HEK293T (cell line): ENCODE data around the gene HIGD1B.

ENCODE experiments used
- ARNT ChIP-seq: fragments of 450-650 bp; IDR thresholded peaks from 2 replicates; pipeline ENCODE4 v1.6.1; 2017; ENCODE audit warnings: mild to moderate bottlenecking
- BHLHE40 ChIP-seq: fragments of 450-650 bp; IDR thresholded peaks from 2 replicates; pipeline ENCODE4 v1.6.1; 2016; ENCODE audit warnings: mild to moderate bottlenecking, moderate library complexity, borderline replicate concordance
- ELF4 ChIP-seq: fragments of 450-650 bp; IDR thresholded peaks from 2 replicates; pipeline ENCODE4 v1.6.1; 2017; ENCODE audit warnings: antibody characterized with exemption
- FOXA1 ChIP-seq: fragments of 450-650 bp; IDR thresholded peaks from 2 replicates; pipeline ENCODE4 v1.6.1; 2016; ENCODE audit warnings: mild to moderate bottlenecking
- FOXK2 ChIP-seq: fragments of 450-650 bp; IDR thresholded peaks from 2 replicates; pipeline ENCODE4 v1.6.1; 2016; ENCODE audit warnings: mild to moderate bottlenecking
- HDGF ChIP-seq: fragments of 450-650 bp; IDR thresholded peaks from 2 replicates; pipeline ENCODE4 v1.6.1; 2017; ENCODE audit warnings: antibody characterized with exemption, borderline replicate concordance
- L3MBTL2 ChIP-seq: fragments of 450-650 bp; conservative IDR thresholded peaks from 2 replicates; pipeline ENCODE4 v1.6.1; 2016; ENCODE audit warnings: mild to moderate bottlenecking
- LEF1 ChIP-seq: fragments of 450-650 bp; IDR thresholded peaks from 2 replicates; pipeline ENCODE4 v1.6.1; 2017; ENCODE audit warnings: mild to moderate bottlenecking, borderline replicate concordance
- NFRKB ChIP-seq: fragments of 450-650 bp; IDR thresholded peaks from 2 replicates; pipeline ENCODE4 v1.6.1; 2016; ENCODE audit warnings: mild to moderate bottlenecking, moderate library complexity
- SP1 ChIP-seq: fragments of 450-650 bp; IDR thresholded peaks from 2 replicates; pipeline ENCODE4 v1.6.1; 2017
- SUZ12 ChIP-seq: fragments of 450-650 bp; IDR thresholded peaks from 2 replicates; pipeline ENCODE4 v1.6.1; 2016; ENCODE audit warnings: mild to moderate bottlenecking
- TARDBP ChIP-seq: fragments of 450-650 bp; IDR thresholded peaks from 2 replicates; pipeline ENCODE4 v1.6.1; 2016
- ZNF384 ChIP-seq: fragments of 450-650 bp; IDR thresholded peaks from 2 replicates; pipeline ENCODE4 v1.6.1; 2016
- TF ChIP-seq, protein P1 (sequence below): fragments of 450-650 bp; IDR thresholded peaks from 2 replicates; pipeline ENCODE4 v1.6.1; 2016

- TF ChIP-seq TARDBP (no peak), L3MBTL2 (no peak), ELF4 (no peak), SP1 (no peak), ZNF384 (no peak), FOXK2 (no peak), NFRKB (no peak), ARNT (no peak), LEF1 (no peak), FOXA1 (no peak), SUZ12 (no peak), BHLHE40 (no peak), HDGF (no peak)
- TF ChIP-seq, protein P1, sequence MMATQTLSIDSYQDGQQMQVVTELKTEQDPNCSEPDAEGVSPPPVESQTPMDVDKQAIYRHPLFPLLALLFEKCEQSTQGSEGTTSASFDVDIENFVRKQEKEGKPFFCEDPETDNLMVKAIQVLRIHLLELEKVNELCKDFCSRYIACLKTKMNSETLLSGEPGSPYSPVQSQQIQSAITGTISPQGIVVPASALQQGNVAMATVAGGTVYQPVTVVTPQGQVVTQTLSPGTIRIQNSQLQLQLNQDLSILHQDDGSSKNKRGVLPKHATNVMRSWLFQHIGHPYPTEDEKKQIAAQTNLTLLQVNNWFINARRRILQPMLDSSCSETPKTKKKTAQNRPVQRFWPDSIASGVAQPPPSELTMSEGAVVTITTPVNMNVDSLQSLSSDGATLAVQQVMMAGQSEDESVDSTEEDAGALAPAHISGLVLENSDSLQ: no peak
Measured at GRCh38 chr17:44872131-44872768, 24.6 kb downstream of the HIGD1B start.
